Activated CD4-positive, alpha-beta T cell treated with anti-CD3 and anti-CD28 coated beads for 36 hours (primary cell): ENCODE measurements around the gene PPP4R4. TPM values are rescaled to one million over a fixed set of nuclear protein-coding genes. Genes with fewer than 3 reads are reported as not detected.
A peak's percentile ranks its signal among the peaks of the same experiment; 100 is the strongest.

Source experiments
- ATAC-seq: fragments of 200-7000 bp; cut with Tn5 transposase; one replicate; pipeline ENCODE4 v1.10.0; 2021; ENCODE audit warnings: mild to moderate bottlenecking, moderate library complexity
- CTCF ChIA-PET: fragments of 350-600 bp; sonication (Branson Sonifier 250); formaldehyde crosslinking; loops from one replicate; lab custom pipeline; 2021; ENCODE audit warnings: antibody characterized with exemption; lab: Charles Lee
- POLR2A ChIA-PET: fragments of 350-600 bp; sonication (Branson Sonifier 250); formaldehyde crosslinking; loops from one replicate; lab custom pipeline; 2021; ENCODE audit warnings: antibody characterized with exemption, inconsistent platforms; lab: Charles Lee
- DNase-seq: peaks from one replicate; pipeline ENCODE4 v3.0.0-alpha.2; 2020
- H3K27ac Mint-ChIP-seq: one replicate; pipeline ENCODE4 v1.8.0; 2021; ENCODE audit warnings: mixed read lengths
- H3K27me3 Mint-ChIP-seq: one replicate; pipeline ENCODE4 v1.8.0; 2021; ENCODE audit warnings: mixed read lengths
- H3K36me3 Mint-ChIP-seq: one replicate; pipeline ENCODE4 v1.8.0; 2021; ENCODE audit warnings: low read depth, mixed read lengths
- H3K4me1 Mint-ChIP-seq: one replicate; pipeline ENCODE4 v1.8.0; 2021; ENCODE audit warnings: mixed read lengths
- H3K4me3 Mint-ChIP-seq: one replicate; pipeline ENCODE4 v1.8.0; 2021; ENCODE audit warnings: mild to moderate bottlenecking, moderate library complexity, mixed read lengths
- H3K9me3 Mint-ChIP-seq: one replicate; pipeline ENCODE4 v1.8.0; 2021; ENCODE audit warnings: low read depth, mixed read lengths
- intact Hi-C, 2 experiments: fragments of 100-400 bp; cut with DNase I in 1 of 2; cut with micrococcal nuclease in 1 of 2; formaldehyde crosslinking; loops; one replicate each; pipeline versions ENCODE4 v1.14.2 to v1.15.1; 2022 to 2024; cut with DNase I, micrococcal nuclease
- total RNA-seq, 2 experiments: library from RNA; stranded (reverse); gene quantifications; one replicate each; pipeline ENCODE4 v1.2.3, GENCODE V29; 2021

Gene PPP4R4, protein sequence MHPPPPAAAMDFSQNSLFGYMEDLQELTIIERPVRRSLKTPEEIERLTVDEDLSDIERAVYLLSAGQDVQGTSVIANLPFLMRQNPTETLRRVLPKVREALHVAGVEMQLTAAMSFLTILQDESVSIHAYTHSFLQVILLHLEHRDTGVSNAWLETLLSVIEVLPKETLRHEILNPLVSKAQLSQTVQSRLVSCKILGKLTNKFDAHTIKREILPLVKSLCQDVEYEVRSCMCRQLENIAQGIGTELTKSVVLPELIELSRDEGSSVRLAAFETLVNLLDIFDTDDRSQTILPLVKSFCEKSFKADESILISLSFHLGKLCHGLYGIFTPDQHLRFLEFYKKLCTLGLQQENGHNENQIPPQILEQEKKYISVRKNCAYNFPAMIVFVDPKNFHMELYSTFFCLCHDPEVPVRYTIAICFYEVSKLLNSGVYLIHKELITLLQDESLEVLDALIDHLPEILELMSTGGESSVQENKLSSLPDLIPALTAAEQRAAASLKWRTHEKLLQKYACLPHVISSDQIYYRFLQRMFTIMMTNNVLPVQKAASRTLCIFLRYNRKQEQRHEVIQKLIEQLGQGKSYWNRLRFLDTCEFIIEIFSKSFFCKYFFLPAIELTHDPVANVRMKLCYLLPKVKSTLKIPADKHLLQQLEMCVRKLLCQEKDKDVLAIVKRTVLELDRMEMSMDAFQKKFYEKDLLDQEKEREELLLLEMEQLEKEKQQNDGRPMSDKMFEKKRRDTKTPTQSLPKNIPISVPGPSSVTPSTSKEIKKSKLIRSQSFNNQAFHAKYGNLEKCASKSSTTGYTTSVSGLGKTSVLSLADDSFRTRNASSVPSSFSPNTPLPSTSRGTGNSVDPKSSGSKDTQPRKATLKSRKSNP
- total RNA-seq = 10 to 100 TPM; 21.4 TPM

DNA sequence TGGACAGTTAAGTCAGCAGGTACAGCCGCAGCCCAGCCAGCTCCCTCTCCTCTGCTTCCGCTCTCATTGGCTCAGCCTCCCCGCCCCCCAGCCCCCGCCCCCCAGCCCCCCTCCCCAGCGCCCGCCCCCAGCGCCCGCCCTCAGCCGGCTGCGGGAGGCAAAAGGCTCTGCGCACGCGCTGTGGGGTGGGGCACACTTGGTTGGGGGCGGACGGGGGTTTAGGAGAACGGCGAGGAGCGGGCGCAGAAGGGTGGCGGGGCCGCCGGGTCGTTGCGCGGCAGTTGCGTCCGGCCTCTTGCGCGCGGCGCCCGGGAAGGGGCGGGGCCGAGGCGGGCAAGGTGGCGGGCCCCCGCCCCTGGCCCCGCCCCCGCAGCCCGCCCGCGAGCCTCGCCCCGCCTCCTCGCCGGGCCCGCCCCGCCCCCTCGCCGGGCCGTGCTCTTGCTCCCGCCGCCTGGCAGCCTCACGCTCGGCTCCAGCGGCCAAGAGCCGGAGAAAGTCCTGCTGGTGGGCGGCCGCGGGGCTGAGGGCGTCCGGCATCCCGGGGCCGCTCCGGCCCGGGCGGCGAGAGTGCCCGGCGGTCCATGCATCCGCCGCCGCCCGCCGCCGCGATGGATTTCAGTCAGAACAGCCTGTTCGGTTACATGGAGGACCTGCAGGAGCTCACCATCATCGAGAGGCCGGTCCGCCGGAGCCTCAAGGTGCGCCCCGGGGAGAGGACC is at the start of gene PPP4R4:
PPP4R4 (plus strand) TSS at position 438 of the 719 bp plus-strand sequence; CDS start at position 582, 144 bp downstream.
- Mint-ChIP-seq H3K4me3 (peak within 1 kb of the TSS; percentile 81), H3K36me3 (peaks cover 9% of the 10 kb centered on the region), H3K4me1 (peaks cover 44% of the 10 kb centered on the region), H3K9me3 (no peaks in the 10 kb centered on the region), H3K27ac (peak within 1 kb of the TSS; percentile 86), H3K27me3 (peaks cover 5% of the 10 kb centered on the region)
- DNase-seq = peak; percentile 96
- ChIA-PET POLR2A (interaction anchor here (0.7 to 1.4 kb wide), 2 partner anchors 93 to 172 kb away, joined by 3 to 4 read pairs; partner anchors contain the start of genes DDX24 and IFI27L1), CTCF (interaction anchor here (0.7 to 5.2 kb wide), 5 partner anchors 10 to 375 kb away, joined by 3 to 26 read pairs (median 5); partner anchors contain the start of gene IFI27L2)
- intact Hi-C loops = loop anchor here (1.0 to 10.0 kb wide), 9 partner anchors 37 to 1091 kb away; partner anchors contain the start of genes DDX24 (in 2 of the 2), IFI27L1 (in 2 of the 2), IFI27L2 (in 1 of the 2) and LYSET (in 1 of the 2)
- ATAC-seq = peak; percentile 89

DNA sequence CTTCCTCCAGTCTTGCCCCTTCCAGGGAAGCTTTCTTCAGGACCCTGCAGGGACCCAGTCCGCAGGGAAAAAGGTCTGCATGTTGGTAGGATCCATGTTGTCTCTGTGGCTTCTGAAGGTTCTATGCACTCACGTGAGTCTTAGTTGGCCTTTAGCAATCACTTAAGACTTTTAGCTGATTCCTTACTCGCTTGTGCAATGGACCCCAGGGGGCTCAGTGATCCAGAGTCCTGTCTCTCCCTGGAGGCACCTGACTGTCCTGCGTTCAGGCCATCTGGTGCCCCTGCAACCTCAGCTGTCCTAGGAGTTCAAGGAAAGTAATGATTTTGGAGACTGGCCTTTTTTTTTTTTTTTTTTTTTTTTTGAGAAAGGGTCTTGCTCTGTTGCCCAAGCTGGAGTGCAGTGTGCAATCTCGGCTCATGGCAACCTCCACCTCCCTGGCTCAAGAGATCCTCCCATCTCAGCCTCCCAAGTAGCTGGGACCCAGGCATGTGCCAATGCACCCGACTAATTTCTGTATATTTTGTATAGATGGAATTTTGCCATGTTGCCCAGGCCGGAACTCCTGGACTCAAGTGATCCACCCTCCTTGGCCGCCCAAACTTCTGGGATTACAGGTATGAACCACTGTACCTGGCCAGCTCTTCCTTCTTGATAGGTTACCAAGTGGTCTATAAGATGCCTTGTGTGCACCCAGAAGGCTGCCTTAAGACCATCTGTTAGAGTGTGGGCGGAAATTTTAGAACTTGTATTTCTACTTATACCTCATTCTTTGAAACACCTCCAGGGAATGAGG is 49.3 kb upstream of the PPP4R4 start:
- Mint-ChIP-seq H3K4me1 (peaks cover 12% of the 10 kb centered on the region), H3K4me3 (no peak overlapping the region), H3K9me3 (peaks cover 11% of the 10 kb centered on the region), H3K36me3 (peaks cover 3% of the 10 kb centered on the region), H3K27ac (no peak overlapping the region), H3K27me3 (no peaks in the 10 kb centered on the region)
- ATAC-seq (no peak), DNase-seq (no peak)
- POLR2A ChIA-PET = no interaction called here
- intact Hi-C loops = no loop called here
- CTCF ChIA-PET = interaction anchor here (0.8 to 1.5 kb wide), 4 partner anchors 12 to 185 kb away, joined by 3 to 4 read pairs (median 4); no protein-coding TSS in a partner anchor

DNA sequence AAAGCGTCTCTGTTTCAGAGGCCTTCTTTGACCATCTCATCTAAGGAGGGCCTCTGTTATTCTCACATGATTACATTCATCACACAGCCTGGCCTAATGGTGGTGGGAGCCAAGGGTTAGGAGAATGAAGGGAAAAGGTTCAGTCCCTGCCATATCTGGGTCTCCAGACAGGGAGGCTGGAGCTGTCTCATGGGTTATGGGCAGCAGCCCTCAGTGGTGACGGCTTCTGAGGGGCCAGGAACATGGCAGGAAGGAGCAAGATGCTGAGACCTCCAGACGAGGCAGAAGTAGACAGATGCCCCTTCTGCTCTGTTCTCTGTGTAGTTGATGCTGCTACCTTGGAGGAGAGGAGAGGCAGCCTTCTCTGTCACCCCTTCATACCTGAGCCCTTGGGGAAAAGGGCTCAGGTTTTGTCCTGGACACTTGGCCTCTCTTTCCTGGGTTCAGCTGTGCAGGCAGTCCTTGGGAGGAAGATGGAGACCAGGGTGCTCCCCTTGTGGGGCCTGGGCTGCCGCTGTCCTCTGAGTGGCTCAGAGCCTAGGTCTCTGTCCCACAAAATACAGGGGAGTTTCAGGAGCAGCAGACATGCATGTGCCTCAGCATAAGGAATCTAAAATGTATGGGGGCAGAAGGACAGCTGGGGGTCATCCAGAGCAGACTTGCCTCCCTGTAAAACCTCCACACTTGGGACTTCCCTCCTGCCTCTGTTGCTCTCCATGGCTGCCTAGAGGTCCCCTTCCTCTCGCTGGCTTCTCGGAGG is 48.3 kb upstream of the PPP4R4 start:
- Mint-ChIP-seq H3K9me3 (peaks cover 7% of the 10 kb centered on the region), H3K27ac (no peak overlapping the region), H3K4me3 (no peak overlapping the region), H3K4me1 (peaks cover 19% of the 10 kb centered on the region), H3K36me3 (no peaks in the 10 kb centered on the region), H3K27me3 (no peaks in the 10 kb centered on the region)
- intact Hi-C loops = no loop called here
- no peak for ATAC-seq
- POLR2A ChIA-PET = no interaction called here
- DNase-seq = no peak
- CTCF ChIA-PET = interaction anchor here (0.8 to 1.5 kb wide), 3 partner anchors 11 to 186 kb away, joined by 3 to 4 read pairs (median 4); no protein-coding TSS in a partner anchor

DNA sequence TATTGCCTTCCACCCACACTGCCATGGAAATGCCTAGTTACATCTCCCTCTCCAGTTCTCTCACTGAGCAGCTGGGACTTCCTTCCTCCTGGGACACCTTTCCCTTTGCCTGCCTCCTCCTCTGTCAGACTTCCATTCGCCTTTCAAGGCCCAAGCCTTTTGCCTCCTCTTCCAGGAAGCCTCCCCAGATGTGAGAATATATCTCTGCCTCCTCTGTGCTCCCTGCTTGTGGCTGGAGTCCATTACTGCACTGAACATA is 47.8 kb upstream of the PPP4R4 start:
- no peak for ATAC-seq

DNA sequence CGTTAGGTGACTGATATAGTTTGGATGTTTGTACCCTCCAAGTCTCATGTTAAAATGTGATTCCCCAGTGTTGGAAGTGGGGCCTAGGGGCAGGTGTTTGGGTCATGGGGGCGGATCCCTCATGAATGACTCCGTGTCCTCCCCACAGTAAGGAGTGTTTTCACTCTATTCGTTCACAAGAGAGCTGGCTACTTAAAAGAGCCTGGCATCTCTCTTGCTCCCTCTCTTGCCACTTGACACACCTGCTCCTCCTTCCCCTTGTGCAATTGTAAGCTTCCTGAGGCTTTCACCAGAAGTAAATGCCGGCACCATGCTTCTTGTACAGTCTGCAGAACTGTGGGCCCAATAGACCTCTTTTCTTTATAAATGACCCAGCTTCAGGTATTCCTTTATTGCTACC is 47.3 kb upstream of the PPP4R4 start:
- Mint-ChIP-seq H3K27me3 (no peaks in the 10 kb centered on the region), H3K9me3 (peaks cover 2% of the 10 kb centered on the region), H3K36me3 (no peaks in the 10 kb centered on the region), H3K4me3 (no peak overlapping the region), H3K27ac (no peak overlapping the region), H3K4me1 (peaks cover 19% of the 10 kb centered on the region)
- ChIA-PET CTCF (interaction anchor here (0.6 kb wide), 1 partner anchor 76 kb away, joined by 5 read pairs; no protein-coding TSS in a partner anchor), POLR2A (no interaction called here)
- ATAC-seq (no peak), DNase-seq (no peak)
- intact Hi-C loops = no loop called here

More for the DNA sequence above, 47.8 kb upstream of the PPP4R4 start:
- H3K4me1 Mint-ChIP-seq = peaks cover 19% of the 10 kb centered on the region
- no peaks in the 10 kb centered on the region for H3K27me3 Mint-ChIP-seq
- no peak for DNase-seq
- H3K9me3 Mint-ChIP-seq = peaks cover 5% of the 10 kb centered on the region
- H3K36me3 Mint-ChIP-seq = no peaks in the 10 kb centered on the region
- ChIA-PET CTCF (no interaction called here), POLR2A (no interaction called here)
- H3K4me3 Mint-ChIP-seq = no peak overlapping the region
- no peak overlapping the region for H3K27ac Mint-ChIP-seq
- intact Hi-C loops = no loop called here

DNA sequence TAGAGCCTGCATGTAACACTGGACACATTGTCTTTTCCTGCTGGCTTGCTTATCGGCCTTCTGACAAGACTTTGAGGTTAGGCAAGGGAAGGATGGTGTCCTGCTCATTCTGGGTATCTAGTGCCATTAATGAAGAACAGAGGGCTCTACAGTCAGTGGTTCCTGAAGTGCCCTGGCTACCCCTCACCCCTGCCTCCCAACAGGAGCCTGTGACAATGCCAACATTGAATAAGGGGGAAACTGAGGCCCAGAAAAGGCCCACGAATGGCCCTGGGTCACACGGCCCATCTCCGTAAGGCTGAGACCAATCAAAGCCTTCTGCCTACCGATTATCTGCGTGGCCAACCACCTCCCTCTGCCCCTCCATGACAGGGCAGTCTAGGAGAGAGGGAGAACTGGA is 46.8 kb upstream of the PPP4R4 start:
- ATAC-seq = no peak
- Mint-ChIP-seq H3K27ac (no peak overlapping the region), H3K9me3 (peaks cover 2% of the 10 kb centered on the region), H3K4me1 (peaks cover 21% of the 10 kb centered on the region), H3K36me3 (no peaks in the 10 kb centered on the region), H3K27me3 (no peaks in the 10 kb centered on the region), H3K4me3 (no peak overlapping the region)
- intact Hi-C loops = no loop called here
- POLR2A ChIA-PET = no interaction called here
- no peak for DNase-seq
- CTCF ChIA-PET = interaction anchor here (0.6 to 4.1 kb wide), 2 partner anchors 11 to 76 kb away, joined by 5 to 12 read pairs; no protein-coding TSS in a partner anchor

DNA sequence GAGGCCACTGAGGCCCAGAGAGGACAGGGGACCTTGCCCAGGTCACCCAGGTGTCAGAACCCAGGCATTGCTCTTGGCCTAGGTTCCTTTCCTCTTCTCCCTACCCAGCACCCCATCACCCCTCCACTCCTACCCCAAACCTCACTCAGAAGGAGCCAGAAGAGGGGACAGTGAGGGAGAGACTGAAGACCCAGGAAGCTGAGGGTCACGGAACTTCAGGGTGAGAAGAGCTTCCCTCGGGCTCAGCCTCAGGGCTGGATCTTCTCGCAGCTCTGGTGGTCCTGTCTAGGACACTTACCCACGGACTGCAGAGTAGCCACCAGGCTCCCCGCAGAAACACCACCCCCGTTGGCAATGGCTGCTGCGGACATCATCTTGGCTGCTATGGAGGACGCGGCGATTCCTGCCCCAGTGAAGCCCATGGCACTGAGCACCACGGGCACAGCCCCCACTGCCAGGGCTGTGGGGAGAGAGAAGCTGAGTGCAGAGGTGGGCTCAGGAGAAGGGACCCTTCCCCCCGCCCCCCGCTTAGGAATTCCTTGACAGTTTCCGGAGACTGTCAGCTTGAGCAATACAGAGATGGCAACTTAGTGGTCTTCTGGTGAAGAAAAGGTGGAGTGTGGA is 45.8 kb upstream of the PPP4R4 start:
- H3K36me3 Mint-ChIP-seq = no peaks in the 10 kb centered on the region
- ATAC-seq (no peak), DNase-seq (no peak)
- intact Hi-C loops = no loop called here
- CTCF ChIA-PET = interaction anchor here (1.0 to 5.3 kb wide), 8 partner anchors 8 to 106 kb away, joined by 3 to 68 read pairs (median 4); partner anchors contain the start of gene PPP4R4
- H3K4me1 Mint-ChIP-seq = peaks cover 21% of the 10 kb centered on the region
- no peaks in the 10 kb centered on the region for H3K9me3 Mint-ChIP-seq
- peak overlapping the region; percentile 78 for H3K4me3 Mint-ChIP-seq
- peak overlapping the region; percentile 29 for H3K27ac Mint-ChIP-seq
- H3K27me3 Mint-ChIP-seq = no peaks in the 10 kb centered on the region
- POLR2A ChIA-PET = interaction anchor here (0.5 kb wide), 1 partner anchor 269 kb away, joined by 3 read pairs; no protein-coding TSS in a partner anchor

DNA sequence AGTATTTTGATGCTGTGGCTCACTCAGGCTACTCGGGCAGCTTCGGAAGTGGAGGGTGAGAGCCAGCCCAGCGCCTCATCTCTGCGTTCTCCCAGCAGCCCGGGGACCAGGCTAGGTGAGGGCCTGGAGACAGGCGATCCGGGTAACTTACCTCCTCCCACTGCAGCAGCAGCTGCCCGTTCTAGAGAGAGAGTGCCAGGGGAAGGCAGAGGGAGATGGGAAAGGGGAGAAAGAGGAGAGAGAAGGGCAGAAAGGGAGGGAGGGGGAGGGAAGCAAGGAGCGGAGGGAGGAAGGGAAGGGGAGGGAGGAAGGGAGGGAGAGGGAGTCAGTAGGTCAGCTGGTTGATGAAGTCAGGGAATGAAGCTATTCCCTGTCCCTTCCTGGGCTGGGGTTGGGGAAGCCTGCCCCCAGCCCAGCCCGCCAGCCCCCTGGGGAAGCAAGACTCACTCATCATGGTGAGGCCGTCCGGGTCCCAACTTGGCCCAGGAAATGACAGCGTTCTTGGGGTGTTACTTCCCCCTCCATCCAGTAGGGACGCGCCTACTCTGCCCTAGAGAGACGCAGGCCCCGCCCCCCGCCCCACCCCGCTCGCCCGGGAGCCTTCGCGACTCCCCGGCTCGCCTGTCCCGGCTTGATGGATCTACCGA is 44.9 kb upstream of the PPP4R4 start, which contains the start of gene IFI27L2:
IFI27L2 (minus strand) TSS at position 494 of the 647 bp plus-strand sequence; CDS start at position 454, 40 bp downstream.
- Mint-ChIP-seq H3K36me3 (no peaks in the 10 kb centered on the region), H3K27ac (peak within 1 kb of the TSS; percentile 37), H3K9me3 (no peaks in the 10 kb centered on the region), H3K27me3 (peaks cover 4% of the 10 kb centered on the region), H3K4me1 (peaks cover 21% of the 10 kb centered on the region), H3K4me3 (peak within 1 kb of the TSS; percentile 78)
- ATAC-seq (peak; percentile 97), DNase-seq (peak; percentile 85)
- ChIA-PET POLR2A (interaction anchor here (0.5 to 0.9 kb wide), 2 partner anchors 48 to 268 kb away, joined by 3 read pairs; partner anchors contain the start of genes DDX24 and IFI27L1), CTCF (interaction anchor here (0.7 to 5.3 kb wide), 10 partner anchors 9 to 1420 kb away, joined by 3 to 68 read pairs (median 4); partner anchors contain the start of gene PPP4R4)
- intact Hi-C loops = loop anchor here (1.0 kb wide), 3 partner anchors 45 to 93 kb away; partner anchors contain the start of genes DDX24 (in 2 of the 2), IFI27L1 (in 2 of the 2) and PPP4R4 (in 1 of the 2)
